ENCODE data around the gene LAMP5. TPM values are rescaled to one million over a fixed set of nuclear protein-coding genes. Genes with fewer than 3 reads are reported as not detected.

The LAMP5 gene
- total RNA-seq, 6 experiments from 2014 or later = 0.10 TPM; not detected in 5

DNA sequence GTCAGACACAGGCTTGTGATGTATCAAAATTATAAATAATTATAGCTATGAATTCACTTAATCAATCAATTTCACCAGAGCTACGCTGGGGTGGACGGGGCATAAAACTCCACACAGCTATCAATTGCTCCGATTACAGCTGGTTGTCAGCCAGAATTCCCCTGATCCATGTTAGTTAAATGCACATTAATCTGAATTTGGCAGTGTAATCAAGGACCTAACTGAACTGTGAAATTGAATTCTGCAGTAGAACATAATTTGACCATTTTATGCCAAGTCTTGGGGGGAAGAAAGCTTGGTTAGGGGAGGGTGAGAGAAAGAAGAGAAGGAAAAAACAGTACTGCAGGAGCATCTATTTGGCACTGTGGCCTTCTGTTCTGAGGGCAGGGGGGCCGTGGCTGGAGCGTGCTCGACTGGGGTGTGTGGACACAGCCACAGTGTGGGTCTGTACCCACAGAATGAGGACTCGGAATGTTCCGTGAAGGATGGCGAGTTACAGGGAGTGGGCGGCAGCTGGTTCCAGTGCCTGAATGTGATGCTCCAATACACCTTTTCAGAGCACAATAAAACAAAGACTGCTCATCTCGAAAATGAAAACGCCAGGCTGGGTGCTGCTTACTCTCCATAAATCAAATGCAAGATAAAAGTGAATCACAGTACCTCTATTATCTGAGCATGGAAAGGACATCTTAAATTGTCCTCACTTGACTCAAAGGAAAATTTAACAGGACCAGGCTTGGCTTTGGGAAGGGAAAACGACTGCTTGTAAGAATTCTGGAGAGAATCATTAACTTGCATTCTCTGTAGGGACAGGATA is 59.2 kb downstream of the LAMP5 start:
- Histone ChIP-seq H3K27me3 (no peaks in the 10 kb centered on the region), H3K9me3 (no peaks in the 10 kb centered on the region), H3K36me3 (no peaks in the 10 kb centered on the region), H3K4me3 (no peak overlapping the region), H3K4me1 (no peaks in the 10 kb centered on the region), H3K27ac (no peak overlapping the region)
- intact Hi-C loops (cut with DNase I) = no loop called here
- DNase-seq = no peak
- no peak for ATAC-seq
- WGBS (ENCODE audit: insufficient coverage, low coverage, low lambda C conversion rate, missing lambda C conversion rate) = 32% methylated on average over 12 of the region's 13 CpGs
- TF ChIP-seq CTCF (IDR thresholded peaks at IDR 0.05) (no peak), POLR2A (IDR thresholded peaks at IDR 0.05) (no peak)

- no peaks in the 10 kb centered on the region for H3K9me3 ChIP-seq
- H3K27me3 ChIP-seq = no peaks in the 10 kb centered on the region
- ATAC-seq = no peak
- 56% methylated on average over 7 of the region's 7 CpGs for WGBS (ENCODE audit: insufficient coverage, low coverage, low lambda C conversion rate, missing lambda C conversion rate)
- no peak for TF ChIP-seq POLR2A (IDR thresholded peaks at IDR 0.05)
- TF ChIP-seq CTCF (IDR thresholded peaks at IDR 0.05) = no peak
- intact Hi-C loops (cut with DNase I) = no loop called here
- DNase-seq = no peak
- H3K27ac ChIP-seq = no peak overlapping the region
- H3K4me1 ChIP-seq = no peaks in the 10 kb centered on the region
- no peak overlapping the region for H3K4me3 ChIP-seq
- no peaks in the 10 kb centered on the region for H3K36me3 ChIP-seq
Observed at GRCh38 chr20:9574181-9574580, 59.8 kb downstream of the LAMP5 start.

DNA sequence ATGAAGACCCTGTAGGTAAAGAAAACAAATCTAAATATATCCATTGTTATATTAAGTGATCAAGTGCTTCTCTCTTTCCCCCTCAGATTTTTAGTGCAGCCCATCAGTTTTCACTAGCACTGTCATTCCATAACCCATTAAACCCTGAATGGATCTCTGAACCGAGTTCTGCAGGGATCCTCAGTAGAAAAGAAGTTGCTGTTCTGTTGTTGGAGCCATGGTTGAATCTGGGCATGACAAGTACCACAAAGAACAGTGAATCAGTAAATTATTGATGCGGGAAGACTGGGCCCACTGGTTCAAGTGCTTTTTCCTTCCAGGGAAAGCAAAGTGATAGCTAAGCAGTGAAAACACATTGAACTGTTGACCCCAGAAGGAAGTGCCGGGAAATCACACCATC is 60.4 kb downstream of the LAMP5 start:
- DNase-seq (no peak), ATAC-seq (no peak)
- Histone ChIP-seq H3K4me3 (no peak overlapping the region), H3K9me3 (no peaks in the 10 kb centered on the region), H3K27me3 (no peaks in the 10 kb centered on the region), H3K4me1 (no peaks in the 10 kb centered on the region), H3K36me3 (no peaks in the 10 kb centered on the region), H3K27ac (no peak overlapping the region)
- intact Hi-C loops (cut with DNase I) = no loop called here
- no peak for TF ChIP-seq POLR2A (IDR thresholded peaks at IDR 0.05)
- no peak for TF ChIP-seq CTCF (IDR thresholded peaks at IDR 0.05)
- 50% methylated on average over 3 of the region's 3 CpGs for WGBS (ENCODE audit: insufficient coverage, low coverage, low lambda C conversion rate, missing lambda C conversion rate)

- WGBS (ENCODE audit: insufficient coverage, low coverage, low lambda C conversion rate, missing lambda C conversion rate) = 58% methylated on average over 1 of the region's 1 CpG
- intact Hi-C loops (cut with DNase I) = no loop called here
- H3K9me3 ChIP-seq = no peaks in the 10 kb centered on the region
- H3K27ac ChIP-seq = no peak overlapping the region
- H3K27me3 ChIP-seq = no peaks in the 10 kb centered on the region
- no peak for TF ChIP-seq CTCF (IDR thresholded peaks at IDR 0.05)
- TF ChIP-seq POLR2A (IDR thresholded peaks at IDR 0.05) = no peak
- no peaks in the 10 kb centered on the region for H3K4me1 ChIP-seq
- ATAC-seq (no peak), DNase-seq (no peak)
- H3K4me3 ChIP-seq = no peak overlapping the region
- H3K36me3 ChIP-seq = no peaks in the 10 kb centered on the region
Observed at GRCh38 chr20:9575836-9576235, 61.4 kb downstream of the LAMP5 start.
